HG02759 (cell line): Measurements from ENCODE around the gene RECQL5.

Experiments
- ATAC-seq: cut with Tn5 transposase; IDR thresholded peaks from one replicate; pipeline ENCODE4 v1.9.1; 2021; ENCODE audit warnings: mild to moderate bottlenecking, moderate library complexity; ENCODE audit not compliant: unreplicated experiment

Gene RECQL5

DNA sequence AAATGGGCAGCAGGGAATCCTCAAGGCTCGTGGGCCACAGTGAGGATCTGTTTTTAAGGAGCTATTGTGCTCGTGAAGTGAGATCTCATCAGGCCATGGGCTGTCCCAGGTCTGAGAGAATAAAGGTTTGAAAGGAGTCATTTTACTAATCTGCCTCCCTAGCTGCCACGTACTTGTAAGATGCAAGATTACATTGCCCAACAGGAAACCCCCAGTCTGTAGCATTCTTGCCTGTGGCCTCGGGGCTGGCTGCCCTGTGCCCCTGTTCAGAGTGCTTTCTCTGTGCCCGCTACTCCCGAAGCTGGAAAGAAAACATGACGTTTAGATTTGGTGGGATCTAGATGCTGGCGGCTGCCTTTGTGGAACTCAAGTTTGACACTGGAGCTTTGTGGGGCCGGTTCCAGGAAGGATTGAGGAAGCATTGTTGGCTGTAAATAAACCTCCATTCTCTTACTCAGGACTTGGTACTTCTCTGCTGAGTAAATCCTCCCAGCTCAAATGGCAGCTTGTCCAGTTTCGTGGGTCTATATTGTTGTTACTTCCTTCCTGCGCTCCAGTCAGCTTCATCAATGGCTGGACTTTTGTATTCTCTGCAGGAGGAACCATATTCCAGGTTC, 21.4 kb upstream of the RECQL5 start:
- ATAC-seq, result no peak

DNA sequence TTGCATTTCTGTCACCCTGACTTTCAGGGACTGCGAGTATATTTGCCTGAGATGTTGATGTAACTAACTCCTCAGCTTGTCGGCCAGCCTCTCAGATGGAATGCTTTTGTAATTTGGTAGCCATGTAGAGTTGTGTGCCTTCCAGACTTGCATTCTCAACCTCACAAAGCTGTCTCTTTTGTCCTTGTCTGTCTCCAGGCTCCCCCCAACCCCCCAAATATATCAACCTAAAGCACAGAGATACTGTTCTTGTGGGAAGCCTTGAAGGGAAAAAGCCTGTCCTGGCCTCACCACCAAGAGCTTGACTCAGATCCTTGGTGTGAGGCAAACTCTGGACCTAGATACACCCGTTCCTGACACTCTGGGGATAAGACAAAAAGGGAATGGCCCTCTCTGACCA, 18.5 kb upstream of the RECQL5 start:
- no peak for ATAC-seq

DNA sequence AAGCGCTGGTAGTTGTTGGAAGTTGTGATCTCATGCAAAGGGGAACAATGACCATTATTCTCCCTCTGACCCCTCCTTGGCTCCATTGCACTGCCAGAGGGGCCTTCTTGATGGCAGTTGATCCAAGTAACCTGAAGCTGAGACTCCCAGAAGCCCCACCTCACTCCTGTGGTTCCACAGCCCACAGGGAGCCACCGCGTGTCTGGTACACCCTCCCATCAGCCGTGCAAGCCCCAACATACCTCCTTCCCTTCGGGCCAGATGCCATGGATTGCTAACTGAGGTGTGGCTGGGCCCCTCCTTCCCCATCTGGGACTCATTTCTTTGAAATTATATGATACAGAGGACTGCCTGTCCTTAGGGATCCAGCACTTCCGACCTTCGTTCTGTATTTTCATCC, 18.0 kb upstream of the RECQL5 start:
- no peak for ATAC-seq

DNA sequence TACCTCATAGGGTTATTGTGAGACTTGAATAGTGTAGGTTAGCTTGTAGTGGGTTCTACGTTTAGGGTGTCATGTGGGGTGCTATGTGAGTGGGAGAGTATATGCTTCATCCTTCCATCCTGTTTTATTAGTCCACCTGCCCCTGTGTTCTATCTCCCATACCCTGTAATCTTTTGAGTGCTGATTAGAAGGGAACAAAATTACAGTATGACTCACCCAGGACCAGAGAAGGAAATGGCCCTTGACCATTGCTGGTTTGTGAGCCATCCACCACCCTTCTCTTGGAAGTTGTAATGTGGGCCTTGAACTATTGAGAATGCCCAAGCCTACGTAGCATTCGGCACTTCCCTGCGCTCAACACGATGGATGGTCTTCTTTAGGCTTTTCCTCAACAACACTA, 17.3 kb upstream of the RECQL5 start:
- no peak for ATAC-seq

DNA sequence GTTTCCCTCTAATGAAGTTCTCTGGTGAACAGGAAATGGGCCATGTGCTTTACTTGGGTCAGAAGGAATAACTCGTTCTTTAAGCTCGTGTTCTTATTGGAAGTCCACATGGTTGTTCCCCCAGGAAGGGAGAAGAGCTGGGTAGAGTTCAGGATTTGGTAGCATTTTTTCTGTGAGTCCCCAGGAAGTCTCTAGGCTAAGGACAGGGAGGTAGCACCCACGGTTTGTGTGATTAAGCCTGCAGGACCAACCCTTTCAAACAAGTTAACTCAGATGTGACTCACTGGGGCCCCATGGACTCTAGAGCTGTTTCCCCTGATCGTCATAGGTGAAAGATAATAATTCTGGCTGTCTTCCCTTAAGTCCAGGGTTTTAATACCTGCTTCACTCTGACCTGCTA, 16.6 kb upstream of the RECQL5 start:
- ATAC-seq, result no peak

DNA sequence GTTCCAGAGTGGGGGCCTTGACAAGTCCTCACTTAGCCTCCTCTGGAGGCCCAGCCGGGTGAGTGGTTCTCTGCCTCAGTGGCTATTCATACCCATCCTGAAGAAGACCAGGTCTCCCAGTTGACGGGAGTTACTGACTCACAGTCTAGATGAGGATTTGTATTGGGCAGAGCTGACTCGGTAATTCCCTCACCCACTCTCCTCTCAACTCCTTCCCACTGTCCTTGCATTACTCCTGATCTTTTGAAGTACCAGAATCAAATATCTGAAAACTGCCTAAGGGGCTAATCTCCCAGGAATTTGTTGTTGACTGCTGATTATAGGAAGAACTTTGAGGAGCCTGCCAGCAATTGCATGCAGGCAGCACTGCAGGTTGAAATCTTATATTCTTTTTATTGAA, 14.3 kb upstream of the RECQL5 start:
- no peak for ATAC-seq

DNA sequence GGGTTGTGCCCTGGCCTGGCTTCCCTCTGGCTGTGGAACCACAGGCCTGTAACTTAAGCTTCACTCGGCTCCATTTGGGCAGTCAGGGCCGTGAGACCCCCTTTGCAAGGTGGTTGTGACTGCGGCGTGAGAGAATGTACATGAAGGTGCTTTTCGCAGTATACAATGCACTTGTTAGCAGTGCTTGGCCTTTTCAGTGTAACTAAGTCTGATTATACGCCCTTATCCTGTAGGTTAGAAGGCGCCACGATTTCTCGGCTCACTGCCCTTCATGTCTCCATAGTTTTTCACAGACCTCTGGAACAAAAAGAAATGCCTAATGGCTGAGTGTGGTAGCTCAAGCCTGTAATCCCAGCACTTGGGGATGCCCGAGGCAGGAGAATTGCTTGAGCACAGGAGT, 13.5 kb upstream of the RECQL5 start:
- ATAC-seq, result no peak

DNA sequence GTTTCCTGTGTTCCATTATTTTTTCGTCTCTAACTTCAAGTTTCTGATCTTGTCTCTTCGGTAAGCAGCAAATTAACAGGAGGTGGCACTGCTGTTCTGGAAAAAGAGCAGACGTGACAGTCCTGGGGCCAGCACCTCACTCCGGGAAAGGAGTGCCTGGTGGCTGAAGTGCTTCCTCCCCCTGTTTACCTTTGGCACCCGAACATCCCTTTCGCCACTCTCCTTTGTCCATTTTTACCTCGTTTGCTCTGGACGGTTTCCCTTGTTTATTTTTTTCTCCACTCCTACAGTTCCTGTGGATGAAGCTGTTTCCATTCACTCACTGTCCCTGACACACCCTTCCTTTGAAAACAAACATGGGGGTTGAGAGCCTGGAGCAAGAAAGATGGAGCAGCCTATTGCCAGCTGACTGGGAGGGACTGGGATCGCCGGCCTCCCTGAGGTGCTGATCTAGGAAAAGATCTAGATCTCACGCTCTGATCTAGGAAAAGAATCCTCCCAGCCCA, 12.8 kb upstream of the RECQL5 start:
- ATAC-seq, result no peak

DNA sequence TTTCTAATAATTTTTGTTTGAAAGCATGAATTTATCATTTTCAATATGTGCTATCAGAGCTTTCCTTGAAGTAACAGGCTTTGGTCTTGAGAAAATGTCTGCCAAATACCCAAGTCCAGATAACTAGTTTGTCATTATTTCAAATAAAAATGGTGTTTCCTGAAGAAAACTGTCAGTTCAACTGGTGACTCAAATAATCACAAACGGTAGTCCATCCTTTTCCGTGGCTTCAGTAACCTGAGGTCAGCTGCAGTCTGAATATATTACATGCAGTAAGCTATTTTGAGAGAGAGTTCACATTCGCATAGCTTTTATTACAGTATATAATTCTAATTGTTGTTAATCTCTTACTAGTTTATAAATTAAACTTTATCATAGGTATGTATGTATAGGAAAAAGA, 9.5 kb upstream of the RECQL5 start:
- no peak for ATAC-seq

DNA sequence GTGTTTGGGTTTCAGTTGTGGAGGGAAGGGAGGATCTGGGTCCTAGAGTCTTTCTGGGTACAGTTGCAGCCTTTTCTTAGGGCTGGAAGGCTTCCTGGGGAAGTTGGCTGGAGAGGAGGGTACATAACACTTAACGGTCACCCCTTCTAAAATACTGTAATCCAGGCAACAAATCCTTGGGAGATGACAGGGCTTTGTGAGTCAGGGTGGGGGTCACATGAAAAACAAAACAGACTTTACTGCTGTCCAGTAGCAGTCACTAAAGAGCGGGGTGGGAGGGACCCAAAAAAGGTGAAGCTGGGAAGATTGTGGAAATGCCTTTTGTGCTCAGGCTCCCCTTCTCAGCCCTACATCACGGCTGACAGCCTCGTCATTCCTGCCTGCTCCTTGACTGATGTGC, 6.5 kb upstream of the RECQL5 start:
- ATAC-seq, result no peak

DNA sequence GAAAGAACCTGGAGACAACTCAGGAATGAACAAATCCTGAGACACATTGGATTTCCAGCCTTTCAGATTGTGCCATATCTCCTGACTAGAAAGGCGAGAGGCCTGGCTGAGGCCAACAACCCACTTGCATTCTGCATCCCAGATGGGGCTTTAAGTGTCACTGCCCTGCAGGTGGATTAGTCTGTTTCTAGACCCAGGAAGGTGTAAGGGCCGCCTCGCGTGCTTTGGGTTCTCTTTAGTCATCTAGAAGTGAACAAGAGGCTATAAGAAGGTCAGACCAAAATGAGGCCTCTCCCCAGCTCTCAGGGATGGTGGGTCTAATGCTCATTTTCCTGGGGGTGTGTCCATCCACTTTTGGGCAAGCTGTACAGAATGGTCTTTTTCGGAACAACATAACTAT, 5.1 kb upstream of the RECQL5 start:
- no peak for ATAC-seq

DNA sequence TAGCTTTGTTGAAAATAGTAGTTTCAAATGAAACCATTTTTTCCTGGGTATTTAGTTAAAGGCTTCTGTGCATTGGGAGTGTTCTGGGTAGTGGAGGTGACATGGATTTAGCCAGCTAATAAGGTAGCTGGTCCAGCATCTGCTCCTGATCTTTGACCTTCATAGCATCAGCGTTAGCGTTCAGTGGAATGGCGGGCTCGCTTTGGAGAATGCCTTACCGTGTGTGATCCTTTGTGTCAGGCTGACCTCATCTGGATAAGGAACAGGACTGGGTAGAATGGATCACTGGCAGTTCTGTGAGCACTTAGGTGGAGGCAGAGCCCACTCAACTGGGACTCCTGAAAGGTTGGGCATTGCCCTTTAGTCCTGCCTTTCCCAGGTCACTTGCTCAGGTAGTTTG, 3.9 kb upstream of the RECQL5 start:
- no peak for ATAC-seq

DNA sequence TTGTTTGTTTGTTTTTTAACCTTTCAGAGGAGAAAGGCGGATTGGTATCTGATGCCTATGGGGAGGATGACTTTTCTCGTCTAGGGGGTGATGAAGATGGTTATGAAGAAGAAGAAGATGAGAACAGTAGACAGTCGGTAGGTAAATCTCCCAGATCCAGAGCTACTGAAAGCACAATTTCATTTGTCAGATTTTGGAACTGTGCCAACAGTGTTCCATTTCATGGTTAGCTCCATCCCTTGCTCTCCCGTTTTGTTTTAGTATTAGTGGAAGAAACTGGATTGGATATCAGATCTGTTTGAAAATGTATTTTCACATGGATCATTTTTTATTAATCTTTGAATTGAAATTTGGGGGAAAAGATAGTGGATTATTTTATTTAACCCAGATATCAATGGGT, 1.5 kb upstream of the RECQL5 start:
- no peak for ATAC-seq

DNA sequence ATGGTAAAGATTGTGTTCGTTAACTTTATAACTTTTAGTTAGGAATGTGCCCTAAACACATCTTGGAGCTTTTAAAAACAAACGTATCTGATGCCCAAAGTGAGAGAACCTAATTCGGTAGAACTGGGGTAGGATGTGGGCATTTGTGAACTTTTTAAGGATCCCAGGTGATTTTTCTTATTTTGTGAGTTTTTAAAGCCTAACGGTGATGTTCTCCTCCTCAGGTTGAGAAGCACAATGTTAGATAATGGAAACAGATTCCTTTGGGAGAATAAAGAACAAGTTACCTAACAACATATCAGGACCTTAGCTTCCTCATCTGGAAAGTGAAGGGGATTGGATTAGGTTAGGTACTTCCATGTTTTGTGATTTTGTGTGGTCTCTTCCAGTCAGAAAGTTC, 871 bp upstream of the RECQL5 start:
- no peak for ATAC-seq

DNA sequence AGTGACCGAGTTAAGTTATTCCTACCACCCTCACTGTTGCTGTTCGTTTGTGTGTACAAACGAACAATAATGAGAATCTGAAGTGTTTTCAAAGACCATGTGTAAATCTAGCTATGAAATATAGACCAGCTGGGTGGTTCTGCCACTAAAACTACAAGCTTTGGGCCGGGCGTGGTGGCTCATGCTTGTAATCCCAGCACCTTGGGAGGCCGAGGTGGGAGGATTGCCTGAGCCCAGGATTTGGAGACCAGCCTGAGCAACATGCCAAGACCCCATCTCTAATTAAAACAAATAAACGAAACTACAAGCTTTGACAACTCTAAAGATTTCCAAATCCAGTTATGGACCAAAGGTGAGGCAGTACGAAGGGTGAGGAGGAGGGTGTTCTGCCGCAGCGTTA, 973 bp downstream of the RECQL5 start:
- no peak for ATAC-seq

DNA sequence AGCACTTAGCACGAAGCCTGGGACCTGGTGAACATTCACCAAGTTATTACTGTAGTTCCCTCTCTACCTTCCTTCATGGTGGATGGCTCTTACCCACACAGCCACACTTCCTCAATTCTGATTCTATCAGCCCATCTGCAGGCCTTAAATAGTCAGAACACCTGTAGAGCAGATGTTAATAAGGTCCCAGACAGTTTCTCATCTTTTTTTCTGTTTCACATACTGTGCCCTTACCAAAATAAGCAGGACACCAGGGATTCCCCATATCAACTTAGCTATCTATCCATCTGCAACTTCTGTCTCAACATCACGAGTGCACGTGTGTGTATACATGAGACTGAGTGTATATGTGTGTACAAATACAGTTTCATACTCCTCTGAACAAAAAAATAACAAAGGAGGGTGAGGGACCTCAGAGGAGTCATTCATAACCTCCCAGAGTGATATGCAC, 2.8 kb downstream of the RECQL5 start:
- peak; percentile 66 for ATAC-seq

DNA sequence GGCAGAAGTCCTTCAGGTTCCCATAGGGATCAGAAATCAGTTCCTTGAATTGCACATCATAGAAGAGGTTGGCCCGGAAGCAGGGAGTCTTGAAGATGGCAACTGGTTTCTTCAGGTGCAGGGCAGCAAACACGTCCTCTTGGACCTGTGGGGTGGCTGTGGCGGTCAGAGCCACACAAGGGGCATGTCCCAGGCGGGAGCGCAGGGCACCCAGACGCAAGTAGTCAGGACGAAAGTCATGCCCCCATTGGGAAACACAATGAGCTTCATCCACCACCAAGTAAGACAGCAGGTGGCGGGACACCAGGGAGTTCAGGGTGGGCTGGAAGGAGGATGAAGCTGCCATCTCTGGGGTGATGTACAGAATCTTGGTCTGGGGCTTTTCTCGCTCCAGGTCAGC, 4.4 kb downstream of the RECQL5 start:
- no peak for ATAC-seq

DNA sequence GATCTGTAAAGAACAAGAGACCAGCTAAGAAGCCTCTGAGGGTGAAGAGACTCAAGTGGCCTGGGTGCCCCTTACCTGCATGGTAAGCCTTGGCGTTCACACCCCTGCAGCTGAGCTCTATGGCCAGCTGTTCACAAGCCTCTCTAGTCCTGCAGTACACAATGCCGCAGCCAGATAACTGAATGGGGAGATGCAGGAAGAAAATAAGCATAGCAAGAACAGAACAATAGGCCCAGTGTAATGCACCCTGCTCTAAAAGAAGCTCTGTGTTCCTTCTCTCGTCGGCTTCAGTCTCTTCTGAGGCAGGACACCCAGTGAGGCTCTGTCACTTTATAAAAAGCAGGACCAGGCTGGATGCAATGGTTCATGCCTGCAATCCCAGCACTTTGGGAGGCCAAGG, 5.4 kb downstream of the RECQL5 start:
- no peak for ATAC-seq

DNA sequence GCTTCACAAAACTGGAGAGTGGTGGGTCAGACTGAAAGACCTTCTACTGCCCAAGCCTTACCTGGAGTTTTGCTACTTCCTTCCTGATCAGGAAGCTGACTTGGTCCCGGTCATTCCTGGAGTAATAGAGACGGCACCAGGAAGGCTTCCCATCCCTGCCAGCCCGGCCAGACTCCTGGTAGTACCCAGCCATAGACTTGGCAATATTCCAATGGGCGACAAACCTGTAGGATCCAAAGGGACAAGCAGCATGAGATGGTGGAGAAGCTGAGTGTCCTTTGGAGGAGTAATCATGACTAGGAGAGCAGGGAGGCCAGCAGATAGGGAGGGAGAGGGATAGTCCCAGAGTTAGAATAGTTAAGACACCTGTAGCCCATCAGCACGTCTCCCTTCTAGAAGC, 8.7 kb downstream of the RECQL5 start:
- no peak for ATAC-seq

DNA sequence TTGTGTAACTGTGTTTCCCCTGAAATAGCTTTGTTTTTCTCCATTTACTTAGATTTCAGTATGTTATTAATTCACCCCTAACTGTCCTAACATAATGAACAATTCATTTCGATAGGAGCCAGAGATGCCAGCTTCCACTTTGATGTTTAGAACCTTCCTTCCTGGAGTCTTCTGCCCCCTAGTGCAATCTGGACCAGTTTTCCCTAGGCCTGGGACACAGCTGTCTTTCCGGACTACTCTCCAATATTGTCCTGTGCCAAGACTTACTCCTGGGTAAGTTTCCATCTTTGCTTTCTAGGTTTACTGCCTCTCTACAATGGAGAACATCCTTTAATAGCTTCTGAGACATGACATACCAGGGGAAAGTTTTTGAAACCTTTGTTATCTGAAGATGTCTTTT, 12.8 kb downstream of the RECQL5 start:
- ATAC-seq, result no peak

DNA sequence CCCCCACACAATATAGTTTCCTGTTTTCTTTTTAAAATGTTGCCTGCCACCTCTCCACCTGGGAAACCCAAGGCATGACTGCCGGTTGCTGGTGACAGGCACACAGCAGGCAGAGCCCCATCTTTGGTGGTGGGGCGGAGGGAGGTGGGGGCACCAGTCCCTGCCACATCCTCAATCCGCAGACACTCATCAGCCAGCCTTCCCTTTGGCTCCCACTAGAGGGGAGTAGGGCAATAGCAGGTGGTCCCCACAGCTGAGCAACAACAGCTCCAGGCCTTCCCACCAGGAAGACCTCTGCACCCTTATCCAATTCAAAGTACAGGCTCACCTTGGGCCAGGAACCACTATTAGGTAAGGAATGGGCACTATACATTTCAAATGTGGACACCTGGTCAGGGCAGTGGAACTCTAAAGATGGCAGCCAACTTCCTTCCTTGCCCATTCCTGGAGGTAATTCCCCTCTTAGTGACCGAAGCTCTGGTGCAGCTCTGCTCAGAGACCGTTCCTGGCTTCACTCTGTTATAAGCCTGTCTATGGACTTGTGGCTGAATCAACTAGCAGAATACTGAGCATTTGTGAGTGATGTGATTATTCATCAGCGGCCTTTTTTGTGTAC, 13.9 kb downstream of the RECQL5 start:
- no peak for ATAC-seq

DNA sequence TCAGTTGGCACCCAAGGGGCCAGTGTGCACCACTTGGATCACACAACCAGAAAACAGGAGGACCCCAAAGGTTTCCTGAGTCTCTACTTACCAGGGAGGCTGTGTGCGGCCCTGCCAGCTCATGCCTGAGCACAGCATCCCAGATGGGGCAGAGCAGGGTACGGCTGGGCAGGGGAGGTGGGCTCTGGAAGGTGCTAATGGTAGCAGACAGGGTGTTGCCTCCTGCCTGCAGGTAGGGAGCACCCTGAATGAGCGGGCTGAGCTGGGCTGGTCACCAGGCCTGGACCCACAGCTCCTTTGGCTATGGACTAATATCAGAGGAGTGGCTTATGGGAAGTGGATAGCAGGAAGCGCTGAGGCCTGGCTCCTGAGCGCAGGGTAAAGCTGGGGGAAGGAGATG, 14.6 kb downstream of the RECQL5 start:
- ATAC-seq, result no peak

DNA sequence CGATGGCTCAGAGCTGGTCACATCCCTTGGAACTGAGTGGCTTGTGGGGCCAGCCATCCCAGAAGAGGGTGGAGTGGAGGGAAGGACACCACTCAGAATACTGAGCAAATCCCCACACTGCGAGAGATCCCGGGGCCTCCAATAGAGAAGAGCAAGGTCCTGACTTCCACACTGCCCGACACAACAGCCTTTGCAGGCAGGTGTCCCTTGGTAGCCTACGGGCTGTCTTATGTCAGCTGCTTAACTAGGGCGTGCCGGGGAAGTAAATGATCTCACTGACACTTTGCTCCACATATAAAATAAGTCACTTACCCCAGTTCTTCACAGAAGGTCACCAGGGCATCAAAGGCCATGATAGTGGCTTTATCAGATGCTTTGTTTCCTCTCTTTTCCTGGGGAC, 16.1 kb downstream of the RECQL5 start:
- no peak for ATAC-seq
